ENCODE results near the gene YWHAG. TPM values are rescaled to one million over a fixed set of nuclear protein-coding genes. Genes with fewer than 3 reads are reported as not detected.
A peak's percentile ranks its signal among the peaks of the same experiment; 100 is the strongest.
"Not testable (repeated sequence)": the region's sequence is repeated elsewhere in the genome, so short reads cannot be mapped to it uniquely, and the experiment has no call there.

The YWHAG gene
- total RNA-seq, 1 donor from 2014 or later: 97.1 TPM

GRCh38 chr7:76372984-76373833, 14.4 kb upstream of the YWHAG start:
- Histone ChIP-seq H3K36me3 (no peaks in the 10 kb centered on the region), H3K4me1 (no peaks in the 10 kb centered on the region), H3K4me3 (no peak overlapping the region), H3K27me3 (ENCODE audit: low read depth) (no peaks in the 10 kb centered on the region), H3K27ac (no peak overlapping the region), H3K9me3 (no peaks in the 10 kb centered on the region)
- intact Hi-C loops (cut with DNase I): no loop called here
- peak; percentile 59 to 79 for ATAC-seq
- no peak for TF ChIP-seq CTCF (IDR thresholded peaks at IDR 0.05)
- peak; percentile 25 for DNase-seq

DNA sequence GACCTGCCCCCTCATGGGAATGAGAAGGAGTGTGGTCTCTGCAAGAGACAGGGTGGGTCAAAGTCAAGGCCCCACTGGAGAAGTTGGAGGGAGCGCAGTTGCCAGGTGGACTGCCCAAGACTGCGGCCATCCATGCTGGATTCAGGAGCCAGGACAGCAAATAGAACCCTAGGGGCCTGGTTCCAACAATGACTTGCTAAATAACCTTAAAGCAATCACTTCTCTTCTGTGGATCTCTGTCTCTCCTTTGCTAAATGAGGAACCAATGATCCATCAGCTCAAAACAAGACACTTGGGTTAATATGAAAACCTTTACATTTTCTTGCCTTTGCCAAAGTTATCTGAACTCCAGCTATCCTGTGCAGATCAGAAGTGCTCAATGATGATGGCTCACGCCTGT, 12.6 kb upstream of the YWHAG start:
- H3K27me3 ChIP-seq (ENCODE audit: low read depth): no peaks in the 10 kb centered on the region
- TF ChIP-seq CTCF (IDR thresholded peaks at IDR 0.05): no peak
- intact Hi-C loops (cut with DNase I): no loop called here

DNA sequence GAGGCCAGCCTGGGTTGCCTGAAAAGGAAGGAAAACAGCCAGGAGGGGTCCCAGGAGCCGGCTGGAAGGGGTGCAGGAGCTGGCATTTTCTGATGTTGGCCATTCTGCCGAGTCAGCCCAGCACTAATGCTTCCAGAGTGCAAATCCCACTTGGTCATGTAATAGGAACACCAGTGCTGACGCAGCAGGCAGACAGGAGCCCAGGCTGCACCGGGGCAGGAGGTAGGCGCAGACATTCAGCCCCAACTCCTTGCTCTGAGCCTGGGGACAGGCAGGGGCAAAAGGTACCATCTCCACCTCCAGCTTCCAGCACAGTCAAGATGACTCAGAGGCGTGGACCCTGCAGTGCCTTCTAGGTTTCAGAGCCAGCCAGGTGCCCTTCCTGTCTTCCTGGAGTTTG, 10.2 kb upstream of the YWHAG start:
- ATAC-seq (no peak), DNase-seq (peak; percentile 19)
- intact Hi-C loops (cut with DNase I): no loop called here
- no peak for TF ChIP-seq CTCF (IDR thresholded peaks at IDR 0.05)
- H3K27ac ChIP-seq: no peak overlapping the region
- H3K4me1 ChIP-seq: peaks cover 22% of the 10 kb centered on the region
- H3K27me3 ChIP-seq (ENCODE audit: low read depth): no peaks in the 10 kb centered on the region
- H3K36me3 ChIP-seq: no peaks in the 10 kb centered on the region
- no peaks in the 10 kb centered on the region for H3K9me3 ChIP-seq
- no peak overlapping the region for H3K4me3 ChIP-seq

More for the DNA sequence above, 12.6 kb upstream of the YWHAG start:
- no peak for DNase-seq
- H3K36me3 ChIP-seq: no peaks in the 10 kb centered on the region
- no peak for ATAC-seq
- H3K27ac ChIP-seq: no peak overlapping the region
- H3K4me1 ChIP-seq: no peaks in the 10 kb centered on the region
- no peak overlapping the region for H3K4me3 ChIP-seq
- no peaks in the 10 kb centered on the region for H3K9me3 ChIP-seq

DNA sequence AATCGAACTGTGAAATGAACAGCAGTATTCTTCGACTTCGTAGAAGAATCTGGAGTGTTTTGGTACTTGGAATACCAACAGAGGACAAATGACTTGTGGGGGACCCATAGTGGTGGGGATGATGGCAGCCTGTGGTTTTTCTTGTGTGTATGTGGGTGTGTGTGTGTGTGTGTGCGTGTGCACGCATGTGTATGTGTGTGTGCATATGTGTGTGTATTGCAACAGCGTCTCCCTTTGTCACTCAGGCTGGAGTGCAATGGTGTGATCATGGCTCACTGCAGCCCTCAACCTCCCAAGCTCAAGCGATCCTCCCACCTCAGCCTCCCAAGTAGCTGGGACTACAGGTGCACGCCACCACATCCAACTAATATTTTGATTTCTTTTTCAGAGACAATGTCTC, 9.4 kb upstream of the YWHAG start:
- intact Hi-C loops (cut with DNase I): no loop called here
- Histone ChIP-seq H3K36me3 (no peaks in the 10 kb centered on the region), H3K27ac (no peak overlapping the region), H3K4me3 (no peak overlapping the region), H3K9me3 (no peaks in the 10 kb centered on the region), H3K4me1 (peaks cover 24% of the 10 kb centered on the region), H3K27me3 (ENCODE audit: low read depth) (no peaks in the 10 kb centered on the region)
- ATAC-seq (no peak), DNase-seq (peak; percentile 0)
- no peak for TF ChIP-seq CTCF (IDR thresholded peaks at IDR 0.05)

- DNase-seq: no peak
- no peaks in the 10 kb centered on the region for H3K27me3 ChIP-seq (ENCODE audit: low read depth)
- ATAC-seq: no peak
- peaks cover 35% of the 10 kb centered on the region for H3K4me1 ChIP-seq
- intact Hi-C loops (cut with DNase I): no loop called here
- H3K27ac ChIP-seq: peak overlapping the region; percentile 79
- no peaks in the 10 kb centered on the region for H3K36me3 ChIP-seq
- TF ChIP-seq CTCF (IDR thresholded peaks at IDR 0.05): no peak
- peak overlapping the region; percentile 3 for H3K4me3 ChIP-seq
- no peaks in the 10 kb centered on the region for H3K9me3 ChIP-seq
Observed at GRCh38 chr7:76364198-76364584, 5.4 kb upstream of the YWHAG start.

- Histone ChIP-seq H3K4me1 (peaks cover 35% of the 10 kb centered on the region), H3K27ac (peak overlapping the region; percentile 79)
- H3K36me3 ChIP-seq; H3K27me3 ChIP-seq (ENCODE audit: low read depth); DNase-seq; H3K4me3 ChIP-seq; ATAC-seq; intact Hi-C loops (cut with DNase I); H3K9me3 ChIP-seq: not testable (repeated sequence)
Observed at GRCh38 chr7:76363754-76364153, 5.0 kb upstream of the YWHAG start.

All from lower lobe of right lung (tissue), 2 donors.